Measurements from ENCODE around the gene RDH14.

Gene RDH14

GRCh38 chr2:18596993-18597392 is 36.5 kb upstream of the RDH14 start:
- Histone ChIP-seq H3K36me3 (ENCODE audit: control insufficient read depth in 1 of 2, insufficient read depth in 2 of 2, low read length in 2 of 2) (no peaks in the 10 kb centered on the region), H3K27ac (ENCODE audit: low read length) (no peak overlapping the region), H3K27me3 (ENCODE audit: low read depth, low read length) (no peaks in the 10 kb centered on the region), H3K4me3 (ENCODE audit: low read depth in 1 of 2, low read length in 2 of 2) (no peak overlapping the region), H3K9me3 (ENCODE audit: control insufficient read depth in 1 of 2, low read length in 2 of 2) (no peaks in the 10 kb centered on the region), H3K4me1 (ENCODE audit: control insufficient read depth in 1 of 2, insufficient read depth in 2 of 2, low read length in 2 of 2) (no peaks in the 10 kb centered on the region)

- Histone ChIP-seq H3K9me3 (ENCODE audit: control insufficient read depth in 1 of 2, low read length in 2 of 2) (no peaks in the 10 kb centered on the region), H3K27me3 (ENCODE audit: low read depth, low read length) (no peaks in the 10 kb centered on the region), H3K27ac (ENCODE audit: low read length) (no peak overlapping the region), H3K4me1 (ENCODE audit: control insufficient read depth in 1 of 2, insufficient read depth in 2 of 2, low read length in 2 of 2) (no peaks in the 10 kb centered on the region), H3K36me3 (ENCODE audit: control insufficient read depth in 1 of 2, insufficient read depth in 2 of 2, low read length in 2 of 2) (no peaks in the 10 kb centered on the region), H3K4me3 (ENCODE audit: low read depth in 1 of 2, low read length in 2 of 2) (no peak overlapping the region)
Measured at GRCh38 chr2:18593496-18593895, 33.0 kb upstream of the RDH14 start.

- no peaks in the 10 kb centered on the region for H3K9me3 ChIP-seq (ENCODE audit: control insufficient read depth in 1 of 2, low read length in 2 of 2)
- no peaks in the 10 kb centered on the region for H3K27me3 ChIP-seq (ENCODE audit: low read depth, low read length)
- H3K4me1 ChIP-seq (ENCODE audit: control insufficient read depth in 1 of 2, insufficient read depth in 2 of 2, low read length in 2 of 2): no peaks in the 10 kb centered on the region
- H3K4me3 ChIP-seq (ENCODE audit: low read depth in 1 of 2, low read length in 2 of 2): no peak overlapping the region
- H3K36me3 ChIP-seq (ENCODE audit: control insufficient read depth in 1 of 2, insufficient read depth in 2 of 2, low read length in 2 of 2): no peaks in the 10 kb centered on the region
- H3K27ac ChIP-seq (ENCODE audit: low read length): no peak overlapping the region
Measured at GRCh38 chr2:18592372-18592771, 31.9 kb upstream of the RDH14 start.

- H3K27me3 ChIP-seq (ENCODE audit: low read depth, low read length): no peaks in the 10 kb centered on the region
- no peaks in the 10 kb centered on the region for H3K36me3 ChIP-seq (ENCODE audit: control insufficient read depth in 1 of 2, insufficient read depth in 2 of 2, low read length in 2 of 2)
- H3K4me3 ChIP-seq (ENCODE audit: low read depth in 1 of 2, low read length in 2 of 2): no peak within 1 kb of the TSS
- H3K27ac ChIP-seq (ENCODE audit: low read length): no peak within 1 kb of the TSS
- no peaks in the 10 kb centered on the region for H3K4me1 ChIP-seq (ENCODE audit: control insufficient read depth in 1 of 2, insufficient read depth in 2 of 2, low read length in 2 of 2)
- H3K9me3 ChIP-seq (ENCODE audit: control insufficient read depth in 1 of 2, low read length in 2 of 2): no peaks in the 10 kb centered on the region
Measured at GRCh38 chr2:18589354-18589753, 28.9 kb upstream of the RDH14 start, which contains the start of gene NT5C1B. NT5C1B (minus strand) TSS chr2:18589569; CDS start chr2:18589468, 101 bp downstream.

GRCh38 chr2:18588802-18589201 is 28.3 kb upstream of the RDH14 start:
- no peaks in the 10 kb centered on the region for H3K9me3 ChIP-seq (ENCODE audit: control insufficient read depth in 1 of 2, low read length in 2 of 2)
- no peaks in the 10 kb centered on the region for H3K4me1 ChIP-seq (ENCODE audit: control insufficient read depth in 1 of 2, insufficient read depth in 2 of 2, low read length in 2 of 2)
- H3K36me3 ChIP-seq (ENCODE audit: control insufficient read depth in 1 of 2, insufficient read depth in 2 of 2, low read length in 2 of 2): no peaks in the 10 kb centered on the region
- no peaks in the 10 kb centered on the region for H3K27me3 ChIP-seq (ENCODE audit: low read depth, low read length)
- no peak overlapping the region for H3K27ac ChIP-seq (ENCODE audit: low read length)
- no peak overlapping the region for H3K4me3 ChIP-seq (ENCODE audit: low read depth in 1 of 2, low read length in 2 of 2)

- H3K36me3 ChIP-seq (ENCODE audit: control insufficient read depth in 1 of 2, insufficient read depth in 2 of 2, low read length in 2 of 2): no peaks in the 10 kb centered on the region
- no peaks in the 10 kb centered on the region for H3K9me3 ChIP-seq (ENCODE audit: control insufficient read depth in 1 of 2, low read length in 2 of 2)
- H3K27ac ChIP-seq (ENCODE audit: low read length): no peak overlapping the region
- H3K4me1 ChIP-seq (ENCODE audit: control insufficient read depth in 1 of 2, insufficient read depth in 2 of 2, low read length in 2 of 2): no peaks in the 10 kb centered on the region
- H3K27me3 ChIP-seq (ENCODE audit: low read depth, low read length): no peaks in the 10 kb centered on the region
- H3K4me3 ChIP-seq (ENCODE audit: low read depth in 1 of 2, low read length in 2 of 2): no peak overlapping the region
Measured at GRCh38 chr2:18588049-18588448, 27.6 kb upstream of the RDH14 start.

- no peaks in the 10 kb centered on the region for H3K9me3 ChIP-seq (ENCODE audit: control insufficient read depth in 1 of 2, low read length in 2 of 2)
- H3K4me1 ChIP-seq (ENCODE audit: control insufficient read depth in 1 of 2, insufficient read depth in 2 of 2, low read length in 2 of 2): no peaks in the 10 kb centered on the region
- no peaks in the 10 kb centered on the region for H3K36me3 ChIP-seq (ENCODE audit: control insufficient read depth in 1 of 2, insufficient read depth in 2 of 2, low read length in 2 of 2)
- no peak overlapping the region for H3K4me3 ChIP-seq (ENCODE audit: low read depth in 1 of 2, low read length in 2 of 2)
- no peak overlapping the region for H3K27ac ChIP-seq (ENCODE audit: low read length)
- H3K27me3 ChIP-seq (ENCODE audit: low read depth, low read length): no peaks in the 10 kb centered on the region
Measured at GRCh38 chr2:18585526-18585925, 25.1 kb upstream of the RDH14 start.

- Histone ChIP-seq H3K9me3 (ENCODE audit: control insufficient read depth in 1 of 2, low read length in 2 of 2) (no peaks in the 10 kb centered on the region), H3K4me1 (ENCODE audit: control insufficient read depth in 1 of 2, insufficient read depth in 2 of 2, low read length in 2 of 2) (no peaks in the 10 kb centered on the region), H3K4me3 (ENCODE audit: low read depth in 1 of 2, low read length in 2 of 2) (no peak overlapping the region), H3K27ac (ENCODE audit: low read length) (no peak overlapping the region), H3K27me3 (ENCODE audit: low read depth, low read length) (no peaks in the 10 kb centered on the region), H3K36me3 (ENCODE audit: control insufficient read depth in 1 of 2, insufficient read depth in 2 of 2, low read length in 2 of 2) (no peaks in the 10 kb centered on the region)
Measured at GRCh38 chr2:18584608-18584954, 24.1 kb upstream of the RDH14 start.

- Histone ChIP-seq H3K4me3 (ENCODE audit: low read depth in 1 of 2, low read length in 2 of 2) (no peak overlapping the region), H3K27me3 (ENCODE audit: low read depth, low read length) (no peaks in the 10 kb centered on the region), H3K4me1 (ENCODE audit: control insufficient read depth in 1 of 2, insufficient read depth in 2 of 2, low read length in 2 of 2) (no peaks in the 10 kb centered on the region), H3K36me3 (ENCODE audit: control insufficient read depth in 1 of 2, insufficient read depth in 2 of 2, low read length in 2 of 2) (no peaks in the 10 kb centered on the region), H3K27ac (ENCODE audit: low read length) (no peak overlapping the region), H3K9me3 (ENCODE audit: control insufficient read depth in 1 of 2, low read length in 2 of 2) (peaks cover 0 to under 1% of the 10 kb centered on the region in 2 donors)
Measured at GRCh38 chr2:18583905-18584607, 23.6 kb upstream of the RDH14 start.

GRCh38 chr2:18580606-18581005 is 20.2 kb upstream of the RDH14 start:
- Histone ChIP-seq H3K9me3 (ENCODE audit: control insufficient read depth in 1 of 2, low read length in 2 of 2) (peaks cover 0 to 2% of the 10 kb centered on the region in 2 donors), H3K27me3 (ENCODE audit: low read depth, low read length) (no peaks in the 10 kb centered on the region), H3K4me1 (ENCODE audit: control insufficient read depth in 1 of 2, insufficient read depth in 2 of 2, low read length in 2 of 2) (no peaks in the 10 kb centered on the region), H3K27ac (ENCODE audit: low read length) (no peak overlapping the region), H3K36me3 (ENCODE audit: control insufficient read depth in 1 of 2, insufficient read depth in 2 of 2, low read length in 2 of 2) (no peaks in the 10 kb centered on the region), H3K4me3 (ENCODE audit: low read depth in 1 of 2, low read length in 2 of 2) (no peak overlapping the region)

GRCh38 chr2:18578033-18578432 is 17.6 kb upstream of the RDH14 start:
- no peaks in the 10 kb centered on the region for H3K27me3 ChIP-seq (ENCODE audit: low read depth, low read length)
- H3K4me3 ChIP-seq (ENCODE audit: low read depth in 1 of 2, low read length in 2 of 2): no peak overlapping the region
- no peak overlapping the region for H3K27ac ChIP-seq (ENCODE audit: low read length)
- peaks cover 0 to 2% of the 10 kb centered on the region in 2 donors for H3K9me3 ChIP-seq (ENCODE audit: control insufficient read depth in 1 of 2, low read length in 2 of 2)
- no peaks in the 10 kb centered on the region for H3K4me1 ChIP-seq (ENCODE audit: control insufficient read depth in 1 of 2, insufficient read depth in 2 of 2, low read length in 2 of 2)
- H3K36me3 ChIP-seq (ENCODE audit: control insufficient read depth in 1 of 2, insufficient read depth in 2 of 2, low read length in 2 of 2): no peaks in the 10 kb centered on the region

- Histone ChIP-seq H3K27me3 (ENCODE audit: low read depth, low read length) (no peaks in the 10 kb centered on the region), H3K4me3 (ENCODE audit: low read depth in 1 of 2, low read length in 2 of 2) (no peak overlapping the region), H3K27ac (ENCODE audit: low read length) (no peak overlapping the region), H3K36me3 (ENCODE audit: control insufficient read depth in 1 of 2, insufficient read depth in 2 of 2, low read length in 2 of 2) (no peaks in the 10 kb centered on the region), H3K9me3 (ENCODE audit: control insufficient read depth in 1 of 2, low read length in 2 of 2) (peaks cover 0 to 5% of the 10 kb centered on the region in 2 donors), H3K4me1 (ENCODE audit: control insufficient read depth in 1 of 2, insufficient read depth in 2 of 2, low read length in 2 of 2) (no peaks in the 10 kb centered on the region)
Measured at GRCh38 chr2:18566145-18566769, 5.8 kb upstream of the RDH14 start.

All from muscle layer of duodenum (tissue), 2 donors.